Retina (tissue), 1 donor: ENCODE results near the gene TMEM178B.
A peak's percentile ranks its signal among the peaks of the same experiment; 100 is the strongest.
"Not testable (repeated sequence)": the region's sequence is repeated elsewhere in the genome, so short reads cannot be mapped to it uniquely, and the experiment has no call there.

ENCODE experiments used
- DNase-seq: peaks from one replicate; pipeline ENCODE4 v3.0.0-alpha.2; 2016

TMEM178B gene

DNA sequence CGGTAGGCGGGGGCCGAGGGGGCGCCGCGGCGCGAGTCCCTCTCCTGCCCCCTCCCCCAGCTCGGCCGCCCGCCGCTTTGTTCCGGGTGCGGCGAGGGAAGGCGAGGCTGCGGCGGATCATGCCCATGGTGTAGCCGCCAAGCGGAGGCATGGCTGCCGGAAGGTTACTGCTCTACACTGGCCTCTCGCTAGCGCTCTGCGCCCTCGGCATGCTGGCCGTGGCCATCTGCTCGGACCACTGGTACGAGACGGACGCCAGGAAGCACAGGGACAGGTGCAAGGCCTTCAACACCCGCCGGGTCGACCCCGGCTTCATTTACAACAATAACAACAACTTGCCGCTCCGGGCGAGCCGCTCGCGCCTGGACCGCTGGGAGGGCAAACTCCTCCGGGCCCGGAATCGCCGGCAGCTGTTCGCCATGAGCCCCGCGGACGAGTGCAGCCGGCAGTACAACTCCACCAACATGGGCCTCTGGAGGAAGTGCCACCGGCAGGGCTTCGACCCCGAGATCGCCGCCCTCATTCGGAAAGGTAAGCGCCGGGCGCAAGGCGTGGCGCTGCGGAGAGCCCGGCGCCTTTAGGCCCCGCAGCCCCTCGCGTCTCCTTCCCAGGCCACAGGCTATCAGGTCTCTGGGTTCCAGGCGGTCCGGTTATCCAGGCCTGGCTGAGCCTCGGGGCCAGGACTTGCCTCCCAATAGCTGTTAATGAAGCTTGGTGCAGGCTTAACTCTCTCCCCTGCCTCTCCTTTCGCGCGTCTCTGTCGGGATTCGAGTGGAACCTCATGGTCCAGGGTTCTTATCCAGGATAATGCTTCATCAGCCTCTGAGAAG is 513 bp downstream of the TMEM178B start:
- peak; percentile 89 for DNase-seq

DNA sequence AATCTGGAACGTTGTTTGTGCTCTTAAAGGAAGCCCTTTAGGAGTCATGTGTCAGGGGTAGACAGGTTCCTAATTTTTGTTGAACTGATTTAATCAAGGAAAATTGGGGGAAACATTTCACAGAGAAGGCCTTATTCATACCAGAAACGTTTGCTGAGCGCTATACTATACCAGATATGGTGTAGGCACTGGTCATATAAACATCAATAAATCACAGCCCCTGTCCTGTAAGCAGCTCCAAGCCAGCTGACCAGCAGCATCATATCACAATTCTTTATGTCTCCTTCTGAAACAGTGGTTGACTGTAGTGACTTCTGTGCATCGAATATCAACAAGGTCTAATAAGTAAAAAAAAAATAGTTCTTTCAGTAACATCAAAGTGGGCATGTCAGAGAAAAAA is 1.1 kb downstream of the TMEM178B start:
- DNase-seq, result no peak

DNA sequence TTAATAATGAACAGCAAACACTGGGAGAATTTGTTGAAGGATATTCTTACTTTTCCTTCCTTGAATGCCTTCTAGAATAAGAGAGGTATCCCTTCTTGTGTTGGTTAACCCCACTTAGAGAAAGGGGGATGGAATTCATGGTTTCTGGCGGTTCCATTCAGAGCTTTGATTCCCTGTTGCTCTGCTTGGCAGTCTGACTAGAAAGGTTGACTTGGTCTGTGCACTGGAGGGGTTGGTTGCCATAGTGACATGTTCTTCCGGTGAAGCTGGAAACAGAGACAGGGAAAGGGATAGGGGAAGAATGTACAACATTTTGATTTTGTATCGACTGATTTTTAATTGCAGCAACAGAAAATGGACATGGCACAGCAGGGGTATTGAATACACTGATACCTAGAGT is 2.5 kb downstream of the TMEM178B start:
- peak; percentile 61 for DNase-seq

DNA sequence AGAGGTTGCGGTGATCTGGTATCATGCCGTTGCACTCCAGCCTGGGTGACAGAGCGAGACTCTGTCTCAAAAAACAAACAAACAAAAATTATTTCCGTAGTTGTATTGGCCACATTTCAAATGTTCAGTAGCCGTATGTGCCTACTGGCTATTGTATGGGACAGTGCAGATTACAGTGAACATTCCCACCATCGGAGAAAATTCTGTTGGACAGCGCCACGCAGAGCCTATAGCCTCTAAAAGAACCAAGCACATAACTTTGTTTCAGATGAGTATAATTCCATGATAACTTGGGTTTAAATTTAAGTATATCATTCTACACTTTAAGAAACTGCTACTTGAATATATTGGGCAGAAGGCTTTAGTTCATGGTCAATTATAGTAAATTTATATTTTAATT is 5.4 kb downstream of the TMEM178B start:
- DNase-seq, result no peak

DNA sequence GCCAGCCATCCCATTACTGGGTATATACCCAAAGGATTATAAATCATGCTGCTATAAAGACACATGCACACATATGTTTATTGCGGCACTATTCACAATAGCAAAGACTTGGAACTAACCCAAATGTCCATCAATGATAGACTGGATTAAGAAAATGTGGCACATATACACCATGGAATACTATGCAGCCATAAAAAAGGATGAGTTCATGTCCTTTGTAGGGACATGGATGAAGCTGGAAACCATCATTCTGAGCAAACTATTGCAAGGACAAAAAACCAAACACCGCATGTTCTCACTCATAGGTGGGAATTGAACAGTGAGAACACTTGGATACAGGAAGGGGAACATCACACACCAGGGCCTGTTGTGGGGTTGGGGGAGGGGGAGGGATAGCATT is 15.6 kb downstream of the TMEM178B start:
- DNase-seq, result not testable (repeated sequence)

DNA sequence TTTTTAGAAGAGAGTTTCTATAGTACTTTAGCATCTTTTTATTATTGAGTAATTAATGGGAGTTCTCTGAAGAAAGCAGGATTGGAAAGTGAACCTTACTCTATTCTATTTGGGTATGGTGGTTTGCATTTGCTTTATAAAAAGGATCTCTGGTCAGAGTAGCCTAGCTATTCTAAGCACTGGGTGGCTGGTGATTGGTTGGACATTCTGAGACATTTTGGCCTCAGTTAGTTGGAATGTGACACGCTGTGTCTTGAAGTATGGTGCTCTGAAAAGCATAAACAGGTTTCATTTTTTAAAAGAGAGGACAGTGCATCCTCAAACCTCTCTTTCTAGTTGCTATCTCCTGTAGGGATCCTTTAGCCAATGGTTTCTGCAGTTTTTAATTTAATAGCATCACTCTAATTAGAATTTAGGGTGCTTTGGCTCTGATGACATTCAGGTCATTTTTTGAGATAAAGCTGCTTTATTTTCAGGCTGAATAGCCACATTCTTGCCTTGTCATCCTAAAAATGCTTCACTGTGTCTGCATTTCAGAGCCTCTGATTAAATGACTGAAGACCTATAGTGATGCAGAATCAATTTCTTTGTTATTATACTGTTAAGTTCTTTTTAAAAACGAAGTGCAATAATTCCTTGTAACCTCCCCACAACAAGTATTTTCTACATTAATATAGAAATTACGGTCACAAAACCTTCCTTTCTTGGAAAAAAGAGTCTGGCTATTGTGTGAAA is 20.6 kb downstream of the TMEM178B start:
- no peak for DNase-seq

DNA sequence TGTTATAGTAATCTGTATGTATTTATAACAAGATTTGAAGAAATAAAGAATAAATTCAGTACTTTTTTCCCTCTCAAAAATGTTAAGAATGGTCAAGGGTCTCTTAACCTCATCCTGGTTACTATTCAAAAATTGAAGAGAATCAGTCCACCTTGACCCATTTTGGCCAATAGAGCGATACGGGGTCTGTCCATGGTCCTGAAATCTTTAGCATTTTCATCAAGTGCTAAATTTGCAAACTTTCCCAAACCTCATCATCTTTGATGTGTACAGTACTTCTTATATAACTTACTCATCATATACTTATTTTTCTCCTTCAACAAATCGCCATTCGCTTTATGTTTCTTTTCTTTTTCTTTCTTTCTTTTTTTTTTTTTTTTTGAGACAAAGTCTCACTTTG is 23.6 kb downstream of the TMEM178B start:
- DNase-seq, result no peak

DNA sequence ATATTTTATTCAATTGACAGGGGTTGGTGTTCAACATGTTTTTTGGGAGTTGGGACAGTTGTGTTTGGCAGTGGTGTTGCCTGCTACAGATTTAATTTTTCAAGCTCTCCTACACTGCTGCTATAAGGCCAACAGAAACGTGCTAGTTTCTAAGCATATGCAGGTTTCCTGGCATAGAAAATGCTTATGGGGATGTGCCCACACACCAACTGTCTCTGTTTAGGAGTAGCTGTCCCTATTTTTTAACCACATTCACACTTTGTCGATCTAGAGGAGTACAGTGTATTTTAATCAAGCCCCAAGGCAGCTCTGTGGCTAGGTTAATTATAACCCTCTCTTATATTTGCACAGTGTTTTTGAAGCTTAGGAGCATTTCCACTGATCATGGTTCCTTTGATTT is 28.6 kb downstream of the TMEM178B start:
- DNase-seq, result no peak

DNA sequence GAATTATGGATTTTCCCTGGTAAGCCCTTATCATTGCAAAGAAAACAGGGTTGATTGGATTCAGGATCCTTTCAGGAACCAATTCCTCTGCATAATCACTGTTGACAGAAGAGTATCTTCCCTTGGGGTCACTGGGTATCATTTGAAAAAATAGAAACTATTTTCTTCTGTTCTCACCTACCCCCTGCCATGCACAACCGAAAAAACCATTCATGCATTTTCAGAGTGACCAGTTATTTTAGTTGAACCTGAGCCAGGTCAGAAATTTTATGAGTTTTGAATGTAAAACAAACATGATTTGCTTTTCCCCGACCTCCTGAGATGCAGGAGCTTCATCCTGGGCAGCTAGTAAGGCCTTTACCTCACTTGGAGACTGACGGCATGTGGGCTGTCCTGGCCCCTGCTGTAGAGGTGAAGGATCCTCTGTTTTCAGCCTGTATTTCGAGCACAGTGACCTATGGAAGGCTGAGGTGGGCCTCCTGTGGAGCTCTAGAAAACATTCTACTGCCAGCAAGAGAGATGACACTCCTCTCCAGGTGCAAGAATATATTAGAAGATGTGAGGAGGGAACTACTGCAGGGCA is 30.1 kb downstream of the TMEM178B start:
- DNase-seq, result no peak

DNA sequence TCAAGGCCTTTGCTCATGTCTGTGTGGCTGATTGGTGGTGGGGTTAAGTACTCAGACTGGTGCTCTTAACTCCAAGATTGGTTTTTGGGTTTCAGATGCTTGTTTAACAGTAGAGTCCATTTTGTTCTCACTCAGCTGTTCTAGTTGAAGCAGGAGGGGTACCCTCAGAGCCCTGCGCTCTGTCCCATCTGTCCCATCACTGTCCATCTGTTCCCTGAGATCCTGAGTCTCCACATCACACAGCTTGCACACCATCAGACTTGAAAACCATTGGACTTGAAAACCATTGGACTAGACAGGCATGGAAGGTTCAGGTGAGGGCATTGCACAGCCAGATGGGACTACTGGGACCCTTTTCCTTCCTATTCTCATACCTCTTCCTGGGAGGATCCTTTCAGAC is 39.3 kb downstream of the TMEM178B start:
- DNase-seq, result no peak

DNA sequence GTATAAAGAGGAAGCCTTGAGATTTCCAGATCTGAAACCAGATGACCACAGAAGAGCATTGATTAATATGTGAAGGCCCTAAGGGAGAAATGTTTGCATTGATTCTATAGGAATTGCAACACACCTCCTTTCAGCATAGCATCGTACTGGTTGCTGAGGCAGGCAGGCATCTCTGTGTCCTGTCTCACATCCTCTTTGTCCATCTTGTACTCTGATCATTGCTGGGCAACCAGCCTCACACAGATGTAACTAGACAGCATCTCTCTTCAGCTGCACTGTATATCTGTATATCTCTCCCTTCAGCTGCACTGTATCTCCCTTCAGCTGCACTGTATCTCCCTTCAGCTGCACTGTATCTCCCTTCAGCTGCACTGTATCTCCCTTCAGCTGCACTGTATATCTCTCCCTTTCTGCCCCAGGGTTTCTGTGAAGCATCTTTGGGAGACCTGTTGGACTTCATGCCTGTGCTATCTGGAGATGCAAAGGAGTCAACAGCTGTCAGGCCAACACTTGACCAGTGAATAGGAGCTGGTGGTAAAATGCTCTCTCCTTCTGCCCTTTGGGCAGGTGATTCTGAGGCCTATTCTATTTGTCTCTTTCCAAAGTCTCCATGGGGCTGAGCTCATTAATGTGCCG is 40.3 kb downstream of the TMEM178B start:
- DNase-seq, result no peak

DNA sequence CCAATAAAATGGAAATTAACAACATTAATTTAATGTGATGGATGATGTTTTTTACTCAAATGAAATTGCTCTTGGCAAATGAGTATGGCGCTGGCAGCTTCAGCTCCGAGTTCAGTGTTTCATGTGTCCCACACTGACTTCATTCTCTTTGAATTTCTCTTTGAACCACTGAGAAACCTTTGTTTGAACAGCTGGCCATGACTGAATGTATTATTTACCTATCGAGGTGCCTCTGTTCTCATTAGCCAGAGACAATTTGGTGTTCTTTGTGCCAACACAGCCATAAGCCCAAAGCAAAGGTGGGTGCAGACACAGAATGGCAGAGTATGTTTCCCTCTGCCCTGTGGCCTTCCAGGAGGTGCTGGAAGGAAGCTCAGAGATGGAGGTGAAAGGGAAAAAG is 42.1 kb downstream of the TMEM178B start:
- no peak for DNase-seq

DNA sequence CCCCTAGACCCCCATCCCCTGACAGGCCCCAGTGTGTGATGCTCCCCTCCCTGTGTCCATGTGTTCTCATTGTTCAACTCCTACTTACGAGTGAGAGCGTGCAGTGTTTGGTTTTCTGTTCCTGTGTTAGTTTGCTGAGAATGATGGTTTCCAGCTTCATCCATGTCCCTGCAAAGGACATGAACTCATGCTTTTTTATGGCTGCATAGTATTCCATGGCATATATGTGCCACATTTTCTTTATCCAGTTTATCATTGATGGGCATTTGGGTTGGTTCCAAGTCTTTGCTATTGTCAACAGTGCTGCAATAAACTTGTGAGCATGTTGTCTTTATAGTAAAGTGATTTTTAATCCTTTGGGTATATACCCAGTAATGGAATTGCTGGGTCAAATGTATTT is 42.8 kb downstream of the TMEM178B start:
- not testable (repeated sequence) for DNase-seq

DNA sequence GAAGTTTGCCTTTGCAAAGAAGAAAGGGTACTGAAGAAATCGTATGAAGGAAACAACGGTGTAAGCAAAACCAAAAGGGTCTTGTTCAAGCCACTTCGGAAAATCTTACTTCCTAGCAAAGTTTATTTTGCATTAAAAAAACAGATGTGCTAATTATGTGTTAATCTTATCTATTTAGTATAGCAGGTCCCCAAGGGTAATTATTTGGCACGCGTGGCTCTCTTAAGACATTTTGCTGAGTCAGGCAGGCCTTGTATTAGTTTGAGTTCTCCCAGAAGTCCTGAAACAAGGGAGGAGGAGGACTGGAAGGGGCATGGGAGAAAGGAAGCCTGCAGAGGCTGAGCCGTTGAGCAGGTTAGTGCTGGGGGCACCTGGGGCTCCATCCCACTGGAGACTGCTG is 44.9 kb downstream of the TMEM178B start:
- DNase-seq, result no peak

DNA sequence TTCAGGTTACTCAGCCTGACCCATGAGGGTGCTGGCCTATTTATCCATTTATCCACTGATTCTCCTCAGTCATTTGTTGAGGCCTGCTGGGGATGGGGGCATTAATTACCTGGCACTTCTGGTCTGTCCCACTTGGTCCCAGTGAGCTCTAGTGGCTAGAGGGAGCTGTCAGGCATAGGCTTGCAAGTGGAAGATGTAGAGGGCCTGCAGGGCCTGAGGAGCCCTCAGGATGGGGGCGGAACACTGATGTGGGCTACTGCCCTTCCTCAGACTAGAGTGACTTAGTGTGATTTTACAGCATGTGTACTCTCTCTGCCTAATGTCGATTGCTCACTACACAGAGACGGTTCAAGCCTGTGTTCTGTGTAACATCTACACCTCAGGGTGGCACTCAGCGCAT is 45.3 kb downstream of the TMEM178B start:
- no peak for DNase-seq

DNA sequence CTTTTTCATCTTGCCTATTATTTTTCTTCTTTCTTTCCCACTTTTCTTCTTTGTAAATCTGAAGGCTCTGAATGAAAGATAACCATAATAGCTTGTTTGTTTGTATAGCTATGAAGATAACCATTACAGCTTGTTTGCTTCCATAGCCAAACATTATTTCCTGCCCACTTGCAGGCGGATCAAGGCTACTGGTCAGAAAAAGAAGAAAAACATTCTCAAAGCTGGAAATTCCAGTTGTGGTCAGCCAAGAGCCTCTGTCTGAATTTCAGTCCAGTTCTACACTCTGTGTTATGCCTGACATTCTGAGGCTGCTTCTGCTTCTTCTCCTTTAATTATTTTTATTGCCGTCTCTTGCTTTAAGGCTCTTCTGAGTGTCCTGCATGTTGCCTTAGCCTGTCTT is 48.9 kb downstream of the TMEM178B start:
- no peak for DNase-seq

DNA sequence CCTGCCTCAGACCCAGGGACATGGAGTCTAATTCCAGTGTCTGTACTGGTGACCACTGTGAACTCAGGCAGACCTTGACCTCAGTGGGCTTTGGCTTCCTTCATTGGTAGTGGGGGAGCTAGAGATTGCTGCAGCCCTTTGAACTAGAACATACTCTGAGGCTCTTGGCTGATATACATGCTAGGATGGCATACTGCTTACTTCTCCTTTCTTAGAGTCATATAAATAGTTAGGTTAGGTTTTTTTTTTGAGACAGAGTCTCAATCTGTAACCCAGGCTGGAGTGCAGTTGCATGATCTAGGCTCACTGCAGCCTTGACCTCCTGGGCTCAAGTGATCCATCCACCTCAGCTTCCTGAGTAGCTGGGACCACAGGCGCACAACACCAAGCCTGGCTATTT is 49.7 kb downstream of the TMEM178B start:
- DNase-seq, result no peak

DNA sequence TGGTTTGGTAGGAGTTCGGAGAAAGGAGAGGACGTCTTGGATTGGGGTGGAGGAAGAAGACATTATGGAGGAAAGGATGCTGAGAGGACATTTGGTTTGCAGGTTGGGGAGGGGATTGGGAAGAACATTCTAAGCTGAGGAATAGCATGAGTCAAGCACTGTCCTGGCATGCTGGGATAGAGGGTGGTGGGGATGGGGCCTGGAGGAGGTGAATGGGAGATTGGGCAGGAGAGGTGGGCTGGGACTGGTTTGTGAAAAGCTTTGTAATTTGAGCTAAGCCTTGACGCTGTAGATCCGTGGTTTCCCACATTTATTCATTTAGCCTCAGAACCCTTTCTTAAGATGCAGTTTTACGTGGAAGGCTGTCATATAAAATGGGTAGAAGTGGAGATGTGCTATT is 52.2 kb downstream of the TMEM178B start:
- DNase-seq, result no peak

DNA sequence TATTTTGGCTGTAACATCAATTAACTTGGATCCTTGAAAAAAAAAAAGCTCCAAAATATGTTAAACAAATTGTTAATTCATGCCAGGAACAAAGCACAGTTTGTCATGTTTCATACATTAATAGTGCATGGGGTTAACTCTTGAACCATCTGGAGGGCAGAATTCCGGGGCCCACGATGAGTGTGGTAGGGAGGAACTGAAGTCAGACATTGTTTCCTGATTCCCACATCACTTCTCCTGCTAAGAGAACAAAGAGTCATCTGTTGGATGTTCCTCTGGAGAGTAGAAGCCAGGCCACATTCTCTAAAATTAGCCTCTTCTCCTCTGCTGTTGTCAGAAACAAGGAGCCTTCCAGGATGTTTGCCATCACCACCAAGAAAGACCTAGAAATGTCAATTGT is 54.6 kb downstream of the TMEM178B start:
- peak; percentile 34 for DNase-seq

DNA sequence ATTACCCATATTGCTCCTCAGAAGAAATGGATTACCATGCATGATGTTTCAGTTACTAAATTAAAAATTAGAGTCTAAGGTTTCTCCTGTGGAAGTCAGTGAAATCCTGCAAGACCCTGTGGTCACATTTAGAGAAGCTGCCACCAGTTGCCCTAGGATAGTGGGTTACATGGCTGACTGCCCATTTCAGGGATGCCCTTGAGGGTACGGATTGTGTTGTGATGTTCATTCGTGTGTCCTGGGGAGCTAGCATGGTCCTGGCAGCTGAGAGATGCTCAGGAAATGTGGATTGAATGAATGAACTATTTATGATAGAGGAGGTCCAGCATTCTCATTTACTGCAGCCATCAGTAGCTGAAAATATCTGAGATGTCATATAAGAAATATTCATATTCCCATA is 55.1 kb downstream of the TMEM178B start:
- peak; percentile 28 for DNase-seq

DNA sequence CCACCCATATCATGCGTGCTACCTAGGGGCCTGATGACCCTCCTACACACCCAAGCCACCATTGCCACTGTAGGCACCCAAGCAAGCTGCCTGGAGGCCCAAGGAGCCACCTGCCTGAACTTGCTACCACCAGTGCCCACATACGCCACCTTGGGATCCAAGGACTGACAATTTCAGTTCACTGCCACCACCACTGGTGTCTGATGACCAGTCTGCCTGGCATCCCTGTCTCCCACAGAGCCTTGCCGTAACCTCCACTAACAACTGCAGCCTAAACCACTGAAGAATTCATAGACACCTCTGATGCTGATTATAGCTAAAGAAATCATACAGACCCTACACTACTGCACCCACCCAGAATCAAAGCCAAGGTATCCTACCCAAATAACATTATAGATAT is 58.8 kb downstream of the TMEM178B start:
- no peak for DNase-seq

DNA sequence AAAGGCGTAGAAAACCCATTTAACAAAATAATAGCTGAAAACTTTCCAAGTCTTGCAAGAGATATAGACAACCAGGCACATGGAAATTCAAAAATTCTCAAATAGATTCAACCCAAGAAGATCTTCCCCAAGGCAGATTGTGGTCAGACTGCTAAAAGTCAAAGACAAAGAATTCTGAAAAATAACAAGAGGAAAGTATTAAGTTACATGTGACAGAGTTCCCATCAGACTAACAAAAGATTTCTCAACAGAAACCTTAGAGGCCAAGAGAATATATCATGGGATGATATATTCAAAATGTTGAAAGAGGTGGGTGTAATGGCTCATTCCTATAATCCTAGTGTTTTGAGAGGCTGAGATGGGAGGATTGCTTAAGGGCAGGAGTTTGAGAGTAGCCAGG is 59.8 kb downstream of the TMEM178B start:
- no peak for DNase-seq

DNA sequence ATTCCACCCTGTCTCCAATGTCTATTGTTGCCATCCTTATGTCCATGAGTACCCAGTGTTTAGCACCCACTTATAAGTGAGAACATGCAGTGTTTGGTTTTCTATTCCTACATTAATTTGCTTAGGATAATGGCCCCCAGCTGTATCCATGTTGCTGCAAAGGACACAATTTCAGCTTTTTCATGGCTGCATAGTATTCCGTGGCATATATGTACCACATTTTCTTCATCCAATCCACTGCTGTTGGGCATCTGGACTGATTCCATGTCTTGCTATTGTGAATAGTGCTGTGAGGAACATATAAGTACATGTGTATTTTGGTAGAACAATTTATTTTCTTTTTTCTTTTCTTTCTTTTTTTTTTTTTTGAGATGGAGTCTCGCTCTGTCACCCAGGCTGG is 68.2 kb downstream of the TMEM178B start:
- DNase-seq, result no peak
